T-helper 1 cell treated with Interleukin-12 subunit alpha and Interleukin-12 subunit beta and Interleukin-4 antibody, amounts not matched to agents 30 μg/mL and 1 μg/mL, for 36 hours (primary cell): ENCODE results near the gene SRA1.
A peak's percentile ranks its signal among the peaks of the same experiment; 100 is the strongest.

Experiments used
- H3K27ac Mint-ChIP-seq: one replicate; pipeline ENCODE4 v1.8.0; 2021; ENCODE audit warnings: mild to moderate bottlenecking, mixed read lengths
- H3K27me3 Mint-ChIP-seq: one replicate; pipeline ENCODE4 v1.8.0; 2021; ENCODE audit warnings: low read depth, mixed read lengths
- H3K36me3 Mint-ChIP-seq: one replicate; pipeline ENCODE4 v1.8.0; 2021; ENCODE audit warnings: low read depth, mixed read lengths
- H3K4me1 Mint-ChIP-seq: one replicate; pipeline ENCODE4 v1.8.0; 2021; ENCODE audit warnings: low read depth, mixed read lengths
- H3K4me3 Mint-ChIP-seq: one replicate; pipeline ENCODE4 v1.8.0; 2021; ENCODE audit warnings: mild to moderate bottlenecking, moderate library complexity, mixed read lengths
- H3K9me3 Mint-ChIP-seq: one replicate; pipeline ENCODE4 v1.8.0; 2021; ENCODE audit warnings: mixed read lengths

SRA1 gene

DNA sequence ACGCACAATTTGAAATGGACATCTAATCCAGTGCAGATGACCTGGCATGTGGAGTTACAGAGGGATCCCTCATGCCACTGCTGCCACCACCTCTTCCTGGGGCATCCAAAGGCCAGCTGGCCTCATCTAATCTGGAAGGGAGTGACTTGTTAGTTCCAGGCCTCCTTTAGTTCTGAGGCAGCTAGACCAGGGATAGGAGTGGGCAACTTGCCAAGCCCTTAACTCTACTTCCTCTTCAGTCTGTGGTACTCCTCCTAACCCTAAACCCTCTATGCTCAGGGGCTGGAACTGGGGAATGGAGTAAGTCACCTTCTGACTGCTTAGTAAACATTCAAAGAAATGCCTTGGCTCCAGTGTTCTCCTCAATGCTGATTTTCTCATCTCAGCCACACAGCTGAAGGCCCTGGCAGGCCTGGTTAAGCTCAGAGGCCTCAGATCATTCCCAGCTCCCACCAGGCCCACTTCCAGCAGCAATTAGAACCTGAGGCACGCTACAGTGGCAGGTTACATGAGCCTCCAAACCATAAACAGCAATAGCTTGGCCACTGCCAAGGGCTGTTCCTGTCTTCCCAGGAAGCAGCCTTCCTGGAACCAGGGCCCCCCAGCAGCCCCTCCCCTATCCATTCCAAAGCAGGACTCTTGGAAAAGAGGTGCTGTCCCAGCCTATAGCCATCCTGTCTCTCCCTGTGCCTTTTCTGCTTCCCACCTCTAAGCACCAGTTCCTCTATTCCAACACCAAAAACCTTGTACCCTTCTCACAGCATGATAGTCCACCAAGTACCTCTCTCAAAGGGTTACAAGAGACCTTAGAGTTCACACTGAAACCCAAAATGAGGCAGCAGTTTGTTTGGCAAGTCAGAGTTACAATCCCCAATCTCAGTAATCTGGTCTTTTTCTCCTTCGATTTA lies 7.8 kb downstream of the SRA1 start:
- peaks cover 44% of the 10 kb centered on the region for H3K36me3 Mint-ChIP-seq
- peak overlapping the region; percentile 80 for H3K27ac Mint-ChIP-seq
- H3K4me3 Mint-ChIP-seq, result peak overlapping the region; percentile 49
- no peaks in the 10 kb centered on the region for H3K9me3 Mint-ChIP-seq
- peaks cover 49% of the 10 kb centered on the region for H3K4me1 Mint-ChIP-seq
- H3K27me3 Mint-ChIP-seq, result no peaks in the 10 kb centered on the region

DNA sequence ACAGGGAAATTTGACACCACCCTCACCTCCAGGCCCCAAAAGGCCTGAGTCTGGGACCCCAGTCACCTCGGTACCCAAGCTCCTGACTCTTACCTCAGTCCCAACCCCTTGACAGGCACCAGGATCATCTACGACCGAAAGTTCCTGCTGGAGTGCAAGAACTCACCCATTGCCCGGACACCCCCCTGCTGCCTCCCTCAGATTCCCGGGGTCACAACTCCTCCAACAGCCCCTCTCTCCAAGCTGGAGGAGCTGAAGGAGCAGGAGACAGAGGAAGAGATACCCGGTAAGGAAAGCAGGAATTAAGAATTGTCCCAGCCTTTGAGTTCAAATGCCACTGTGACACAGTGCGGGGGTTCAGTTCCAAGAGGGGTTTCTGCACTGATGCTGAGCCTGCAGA lies 8.5 kb downstream of the SRA1 start:
- Mint-ChIP-seq H3K27me3 (no peaks in the 10 kb centered on the region), H3K4me1 (peaks cover 42% of the 10 kb centered on the region), H3K36me3 (peaks cover 45% of the 10 kb centered on the region), H3K9me3 (no peaks in the 10 kb centered on the region), H3K27ac (peak overlapping the region; percentile 89), H3K4me3 (no peak overlapping the region)

DNA sequence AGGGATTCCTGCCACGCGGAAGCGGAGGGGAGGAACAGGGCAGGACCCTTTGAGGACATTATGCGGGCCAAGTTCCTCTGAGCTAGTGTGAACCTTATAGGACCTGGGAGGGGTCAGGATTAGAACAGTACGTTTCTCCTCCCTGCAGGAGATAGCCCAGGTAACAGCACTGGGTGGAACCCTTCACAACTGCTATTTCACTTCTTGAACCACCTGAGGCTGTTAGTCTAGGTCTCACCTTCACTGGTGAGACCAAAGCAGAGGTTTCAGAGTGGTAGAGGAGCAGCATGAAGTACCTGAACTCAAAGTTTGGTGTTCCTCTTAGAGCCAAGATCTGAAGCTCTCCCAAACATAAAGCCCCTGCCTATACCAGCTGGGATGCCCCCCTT lies 9.0 kb downstream of the SRA1 start:
- Mint-ChIP-seq H3K36me3 (peaks cover 41% of the 10 kb centered on the region), H3K4me1 (peaks cover 37% of the 10 kb centered on the region)

DNA sequence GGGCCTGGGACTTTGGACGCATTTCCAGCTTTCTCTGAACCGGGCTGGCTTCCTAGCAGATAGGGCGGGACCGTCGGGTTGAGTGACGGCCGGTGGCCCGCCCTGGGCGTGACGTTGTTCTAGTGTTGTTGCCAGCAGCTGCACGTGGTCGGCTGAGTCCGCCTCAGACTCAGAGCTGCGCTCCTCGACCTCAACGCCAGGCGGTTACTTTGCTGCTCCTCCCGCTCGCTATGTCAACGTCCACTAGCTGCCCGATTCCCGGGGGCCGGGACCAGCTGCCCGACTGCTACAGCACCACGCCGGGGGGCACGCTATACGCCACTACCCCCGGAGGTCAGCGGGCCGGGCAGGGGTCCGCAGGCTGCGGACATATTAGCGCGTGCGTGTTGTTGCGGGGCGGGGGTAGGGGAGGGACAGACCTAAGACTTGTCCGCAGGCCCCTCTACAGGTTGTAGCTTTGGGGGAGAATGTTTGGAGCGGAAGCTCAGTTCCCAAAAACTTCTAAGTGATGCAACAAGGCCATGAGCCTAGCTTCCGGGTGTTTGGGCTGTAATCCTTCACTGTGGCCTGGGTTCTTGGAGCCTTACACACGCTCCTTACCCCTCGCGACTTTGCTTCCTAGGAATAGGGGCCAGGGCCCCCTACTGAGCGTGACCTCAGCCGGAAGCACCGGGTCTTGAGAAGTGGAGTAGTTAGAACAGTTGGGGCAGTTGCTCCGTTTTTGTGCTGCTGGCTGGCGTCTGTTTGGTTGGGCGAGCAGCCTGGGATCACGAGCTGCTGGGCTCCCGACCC lies 9.6 kb downstream of the SRA1 start, which contains the start of gene EIF4EBP3:
EIF4EBP3 (plus strand) TSS at position 155 of the 792 bp plus-strand sequence; CDS start at position 231, 76 bp downstream.
- Mint-ChIP-seq H3K4me1 (peaks cover 31% of the 10 kb centered on the region), H3K27ac (peak within 1 kb of the TSS; percentile 89), H3K27me3 (no peaks in the 10 kb centered on the region), H3K4me3 (peak within 1 kb of the TSS; percentile 80), H3K9me3 (no peaks in the 10 kb centered on the region), H3K36me3 (peaks cover 35% of the 10 kb centered on the region)

More for the DNA sequence above, 9.0 kb downstream of the SRA1 start:
- H3K27me3 Mint-ChIP-seq, result no peaks in the 10 kb centered on the region
- peak overlapping the region; percentile 89 for H3K27ac Mint-ChIP-seq
- H3K4me3 Mint-ChIP-seq, result peak overlapping the region; percentile 80
- no peaks in the 10 kb centered on the region for H3K9me3 Mint-ChIP-seq

DNA sequence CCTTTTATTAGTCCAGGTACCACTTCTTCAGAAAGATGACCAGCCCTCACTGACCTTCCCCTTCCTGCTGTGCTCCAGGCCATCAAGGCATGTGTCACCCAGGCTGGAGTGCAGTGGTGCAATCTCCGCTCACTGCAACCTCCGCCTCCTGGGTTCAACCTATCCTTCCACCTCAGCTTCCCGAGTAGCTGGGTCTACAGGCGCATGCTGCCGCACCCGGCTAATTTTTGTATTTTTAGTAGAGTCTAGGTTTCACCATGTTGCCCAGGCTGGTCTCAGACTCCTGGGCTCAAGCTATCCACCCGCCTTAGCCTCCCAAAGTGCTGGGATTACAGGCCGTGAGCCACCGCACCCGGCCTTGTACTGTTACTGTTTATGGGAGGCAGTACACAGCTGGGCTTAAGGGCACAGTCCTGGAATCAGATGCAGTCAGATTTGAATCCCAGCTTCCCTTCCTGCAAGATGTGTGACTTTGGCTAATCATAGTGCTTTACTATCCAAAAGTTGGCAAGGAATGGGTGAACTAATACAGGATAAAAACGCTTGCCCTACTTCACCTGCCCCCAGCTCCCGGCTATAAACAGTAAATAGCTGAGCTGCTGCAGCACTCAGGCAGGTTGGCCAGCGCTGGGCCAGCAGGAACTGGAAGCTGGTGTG lies 10.3 kb downstream of the SRA1 start:
- H3K4me1 Mint-ChIP-seq, result peaks cover 31% of the 10 kb centered on the region
- H3K9me3 Mint-ChIP-seq, result no peaks in the 10 kb centered on the region
- peaks cover 34% of the 10 kb centered on the region for H3K36me3 Mint-ChIP-seq
- H3K4me3 Mint-ChIP-seq, result no peak overlapping the region
- no peaks in the 10 kb centered on the region for H3K27me3 Mint-ChIP-seq
- peak overlapping the region; percentile 89 for H3K27ac Mint-ChIP-seq

DNA sequence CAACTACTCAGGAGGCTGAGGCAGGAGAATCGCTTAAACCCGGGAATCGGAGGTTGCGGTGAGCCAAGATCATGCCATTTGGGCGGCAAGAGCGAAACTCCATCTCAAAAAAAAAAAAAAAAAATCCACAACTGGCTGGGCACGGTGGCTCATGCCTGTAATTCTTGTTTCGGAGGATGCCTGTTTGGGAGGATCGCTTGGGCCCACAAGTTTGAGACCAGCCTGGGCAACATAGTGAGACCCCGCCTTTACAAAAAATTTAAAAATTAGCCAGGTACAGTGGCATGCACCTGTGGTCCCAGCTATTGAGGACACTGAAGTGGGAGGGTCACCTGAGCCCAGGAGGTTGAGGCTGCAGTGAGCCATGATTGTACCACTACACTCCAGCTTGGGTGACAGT lies 11.7 kb downstream of the SRA1 start:
- Mint-ChIP-seq H3K27ac (no peak overlapping the region), H3K4me1 (peaks cover 27% of the 10 kb centered on the region), H3K27me3 (no peaks in the 10 kb centered on the region), H3K9me3 (no peaks in the 10 kb centered on the region), H3K4me3 (no peak overlapping the region), H3K36me3 (peaks cover 27% of the 10 kb centered on the region)

DNA sequence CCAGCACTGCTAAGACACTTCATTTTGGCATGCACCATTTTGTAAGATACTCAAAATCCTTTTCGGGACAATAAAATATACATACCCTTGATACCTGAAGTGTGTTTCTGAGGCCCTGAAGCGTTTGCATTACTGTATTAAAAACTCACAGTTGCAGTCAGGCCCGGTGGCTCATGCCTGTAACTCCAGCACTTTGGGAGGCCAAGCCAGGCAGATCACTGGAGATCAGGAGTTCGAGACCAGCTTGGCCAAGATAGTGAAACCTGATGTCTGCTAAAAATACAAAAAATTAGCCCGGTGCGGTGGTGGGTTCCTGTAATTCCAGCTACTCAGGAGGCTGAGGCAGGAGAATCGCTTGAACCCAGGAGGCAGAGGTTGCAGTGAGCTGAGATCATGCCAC lies 12.3 kb downstream of the SRA1 start:
- Mint-ChIP-seq H3K4me3 (no peak overlapping the region), H3K27ac (no peak overlapping the region), H3K27me3 (no peaks in the 10 kb centered on the region), H3K4me1 (peaks cover 24% of the 10 kb centered on the region), H3K36me3 (peaks cover 21% of the 10 kb centered on the region), H3K9me3 (no peaks in the 10 kb centered on the region)

DNA sequence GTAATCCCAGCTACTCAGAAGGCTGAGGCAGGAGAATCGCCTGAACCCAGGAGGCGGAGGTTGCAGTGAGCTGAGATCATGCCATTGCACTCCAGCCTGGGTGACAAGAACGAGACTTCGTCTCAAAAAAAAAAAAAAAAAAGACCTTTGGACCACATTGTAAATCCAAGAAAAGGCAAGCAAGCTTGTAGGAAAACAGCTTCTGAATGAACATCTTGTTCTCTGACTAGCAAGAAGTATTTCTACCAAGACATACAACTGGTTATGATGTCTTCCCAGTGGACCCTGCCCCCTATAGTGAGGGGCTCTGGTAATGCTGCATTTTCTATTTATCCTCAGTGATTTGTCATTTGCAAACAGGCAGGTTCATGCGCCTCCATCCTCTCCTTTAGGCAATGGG lies 14.3 kb downstream of the SRA1 start:
- Mint-ChIP-seq H3K27me3 (no peaks in the 10 kb centered on the region), H3K36me3 (peaks cover 26% of the 10 kb centered on the region), H3K4me1 (peaks cover 9% of the 10 kb centered on the region), H3K27ac (no peak overlapping the region), H3K9me3 (no peaks in the 10 kb centered on the region), H3K4me3 (no peak overlapping the region)

DNA sequence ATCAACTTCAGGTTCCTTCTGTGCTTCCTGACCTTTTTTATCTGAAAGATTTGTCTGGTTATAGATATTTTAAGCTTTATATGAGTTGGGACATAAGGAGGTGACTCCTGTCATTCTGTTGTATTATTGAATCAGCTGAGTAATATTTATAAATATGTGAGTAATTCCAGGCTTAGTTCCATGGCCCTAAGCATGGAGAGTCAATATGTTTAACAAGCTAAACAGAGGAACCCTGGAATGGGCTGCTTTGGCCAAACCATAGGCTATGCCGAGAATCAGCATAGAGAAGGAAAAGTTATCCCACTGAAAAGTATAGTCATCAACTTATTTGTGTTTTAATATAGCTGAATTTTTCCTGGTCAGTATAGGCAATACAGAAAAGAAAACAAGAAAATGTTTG lies 17.0 kb downstream of the SRA1 start:
- Mint-ChIP-seq H3K36me3 (peaks cover 35% of the 10 kb centered on the region), H3K4me1 (peaks cover 1% of the 10 kb centered on the region), H3K9me3 (no peaks in the 10 kb centered on the region), H3K27me3 (no peaks in the 10 kb centered on the region), H3K27ac (no peak overlapping the region), H3K4me3 (no peak overlapping the region)

DNA sequence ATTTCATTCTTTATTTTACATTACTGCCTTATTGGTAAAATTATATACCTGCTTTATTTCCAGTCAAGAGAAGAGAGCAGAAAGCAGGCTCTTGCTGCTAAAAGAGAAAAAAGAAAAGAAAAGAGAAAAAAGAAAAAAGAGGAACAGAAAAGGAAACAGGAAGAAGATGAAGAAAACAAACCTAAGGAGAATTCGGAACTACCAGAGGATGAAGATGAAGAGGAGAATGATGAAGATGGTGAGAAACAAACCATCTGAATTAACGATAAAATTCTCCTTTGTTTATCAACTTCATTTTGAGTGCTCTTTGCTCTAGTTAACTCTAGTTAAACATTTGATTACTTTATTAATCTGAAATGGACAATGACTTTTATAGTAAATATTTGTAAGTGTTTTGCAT lies 33.3 kb downstream of the SRA1 start:
- H3K36me3 Mint-ChIP-seq, result peaks cover 29% of the 10 kb centered on the region
- no peak overlapping the region for H3K4me3 Mint-ChIP-seq
- H3K27me3 Mint-ChIP-seq, result no peaks in the 10 kb centered on the region
- no peaks in the 10 kb centered on the region for H3K9me3 Mint-ChIP-seq
- no peaks in the 10 kb centered on the region for H3K4me1 Mint-ChIP-seq
- H3K27ac Mint-ChIP-seq, result no peak overlapping the region

DNA sequence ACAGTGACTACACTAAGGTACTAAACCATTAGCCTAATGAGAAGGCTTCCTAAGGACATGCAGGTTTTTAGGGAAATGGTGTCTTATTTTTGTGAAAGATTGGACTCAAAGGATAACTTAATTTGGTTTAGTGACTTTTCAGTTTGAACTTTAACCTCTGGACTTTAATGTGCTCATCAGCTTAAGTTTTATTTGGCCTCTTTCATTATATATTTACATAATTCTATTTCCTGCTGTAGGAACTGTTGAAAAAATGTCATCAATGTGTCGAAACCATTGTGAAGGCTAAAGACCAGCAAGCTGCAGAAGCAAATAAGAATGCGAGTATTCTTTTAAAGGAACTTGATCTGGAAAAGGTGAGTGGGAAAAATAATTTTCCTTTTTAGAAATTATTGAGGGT lies 44.1 kb downstream of the SRA1 start:
- no peak overlapping the region for H3K27ac Mint-ChIP-seq
- no peak overlapping the region for H3K4me3 Mint-ChIP-seq
- peaks cover 49% of the 10 kb centered on the region for H3K36me3 Mint-ChIP-seq
- peaks cover 3% of the 10 kb centered on the region for H3K9me3 Mint-ChIP-seq
- H3K4me1 Mint-ChIP-seq, result no peaks in the 10 kb centered on the region
- no peaks in the 10 kb centered on the region for H3K27me3 Mint-ChIP-seq

DNA sequence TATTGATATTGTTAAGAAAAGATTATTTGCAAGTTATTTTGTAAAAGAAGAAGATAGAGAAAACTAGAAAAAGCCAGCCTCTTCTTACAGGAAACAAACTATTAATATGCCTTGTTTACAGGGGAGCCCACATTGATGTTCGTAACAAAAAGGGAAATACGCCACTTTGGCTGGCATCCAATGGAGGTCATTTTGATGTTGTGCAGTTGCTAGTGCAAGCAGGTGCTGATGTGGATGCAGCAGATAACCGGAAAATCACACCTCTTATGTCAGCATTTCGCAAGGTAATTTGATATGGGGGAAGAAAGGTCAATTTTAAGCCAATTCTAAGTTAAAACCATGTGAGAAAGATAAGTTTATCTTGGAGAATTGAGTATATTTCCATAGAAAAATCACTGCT lies 47.4 kb downstream of the SRA1 start:
- H3K9me3 Mint-ChIP-seq, result no peaks in the 10 kb centered on the region
- no peaks in the 10 kb centered on the region for H3K27me3 Mint-ChIP-seq
- peaks cover 45% of the 10 kb centered on the region for H3K36me3 Mint-ChIP-seq
- no peaks in the 10 kb centered on the region for H3K4me1 Mint-ChIP-seq
- H3K4me3 Mint-ChIP-seq, result no peak overlapping the region
- H3K27ac Mint-ChIP-seq, result no peak overlapping the region

DNA sequence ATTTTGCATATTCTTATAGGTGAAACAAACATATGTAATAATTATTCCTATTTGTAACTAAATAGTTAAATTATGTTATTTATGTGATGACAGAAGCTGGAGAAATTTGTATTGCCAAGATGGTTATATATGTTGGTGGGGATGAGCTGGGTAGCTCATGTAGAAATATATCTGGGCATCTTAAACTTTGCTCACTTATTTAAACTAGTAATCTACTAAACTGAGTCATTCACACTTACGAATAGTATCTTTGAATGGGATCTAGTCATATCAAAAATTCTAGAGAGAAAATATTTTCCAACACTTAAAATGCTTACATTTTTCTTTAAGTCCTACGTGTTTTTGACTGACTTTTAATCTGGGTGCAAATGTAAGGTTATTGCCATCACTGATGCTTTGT lies 54.4 kb downstream of the SRA1 start:
- Mint-ChIP-seq H3K4me3 (no peak overlapping the region), H3K4me1 (peaks cover 2% of the 10 kb centered on the region), H3K36me3 (peaks cover 19% of the 10 kb centered on the region), H3K27ac (no peak overlapping the region), H3K9me3 (no peaks in the 10 kb centered on the region), H3K27me3 (no peaks in the 10 kb centered on the region)
